PC-3 (cell line): ENCODE results near the gene KRCC1. TPM values are rescaled to one million over a fixed set of nuclear protein-coding genes. Genes with fewer than 3 reads are reported as not detected.

ENCODE experiments used
- ATAC-seq: fragments of 200-7000 bp; cut with Tn5 transposase; 2 replicates; pipeline ENCODE4 v1.9.1; 2020; ENCODE audit warnings: mild to moderate bottlenecking, moderate library complexity
- BruUV-seq: library from RNA; stranded (reverse); fragments of 400-500 nt; replicated peaks from 2 replicates; lab custom pipeline; 2021; lab: Mats Ljungman, UMichigan
- CTCF ChIA-PET: fragments of 300-600 bp; sonication (Branson Sonifier 250); formaldehyde crosslinking; loops from one replicate; lab custom pipeline; 2022; ENCODE audit warnings: antibody characterized with exemption; lab: Charles Lee
- POLR2A ChIA-PET: fragments of 300-600 bp; sonication (Branson Sonifier 250); formaldehyde crosslinking; loops from one replicate; lab custom pipeline; 2022; ENCODE audit warnings: antibody characterized with exemption; ENCODE audit not compliant: unreplicated experiment; lab: Charles Lee
- DNase-seq: peaks from one replicate; pipeline ENCODE4 v3.0.0-alpha.2; 2015
- H2AFZ ChIP-seq: fragments of 300-600 bp; sonication (generic); 2 replicates; pipeline ENCODE4 v1.6.0; 2016; ENCODE audit warnings: antibody characterized with exemption, low read length
- H3F3A ChIP-seq: fragments of 300-600 bp; sonication (generic); one replicate; pipeline ENCODE4 v1.6.0; 2017; ENCODE audit warnings: antibody characterized with exemption, low read length, control low read depth, mild to moderate bottlenecking; ENCODE audit not compliant: unreplicated experiment
- H3K27ac ChIP-seq: fragments of 300-600 bp; sonication (generic); 2 replicates; pipeline ENCODE4 v1.5.1; 2016; ENCODE audit warnings: mild to moderate bottlenecking, low read length
- H3K27me3 ChIP-seq: fragments of 300-600 bp; sonication (generic); 2 replicates; pipeline ENCODE4 v1.6.1; 2016; ENCODE audit warnings: low read length, mixed read lengths
- H3K36me3 ChIP-seq: fragments of 300-600 bp; sonication (generic); 2 replicates; pipeline ENCODE4 v1.6.1; 2016; ENCODE audit warnings: low read depth, mixed run types, low read length, mixed read lengths
- H3K4me1 ChIP-seq: fragments of 300-600 bp; sonication (generic); 2 replicates; pipeline ENCODE4 v1.5.1; 2016; ENCODE audit warnings: low read length; ENCODE audit not compliant: insufficient read depth
- H3K4me2 ChIP-seq: fragments of 300-600 bp; sonication (generic); 2 replicates; pipeline ENCODE4 v1.6.0; 2016; ENCODE audit warnings: low read length
- H3K4me3 ChIP-seq: fragments of 300-600 bp; sonication (generic); 2 replicates; pipeline ENCODE4 v1.5.1; 2016; ENCODE audit warnings: mild to moderate bottlenecking, low read length, mixed read lengths
- H3K79me2 ChIP-seq: fragments of 300-600 bp; sonication (generic); 2 replicates; pipeline ENCODE4 v1.6.1; 2017; ENCODE audit warnings: low read length, mixed read lengths
- H3K9ac ChIP-seq: fragments of 300-600 bp; sonication (generic); 2 replicates; pipeline ENCODE4 v1.6.0; 2016; ENCODE audit warnings: mild to moderate bottlenecking, low read length
- H3K9me2 ChIP-seq: fragments of 300-600 bp; sonication (generic); replicated peaks from 2 replicates; pipeline ENCODE4 v1.6.1; 2016; ENCODE audit warnings: mixed run types, low read length, mixed read lengths
- H3K9me3 ChIP-seq: fragments of 300-600 bp; sonication (generic); 2 replicates; pipeline ENCODE4 v1.6.1; 2016; ENCODE audit warnings: low read length, mixed read lengths
- H4K20me1 ChIP-seq: fragments of 300-600 bp; sonication (generic); 2 replicates; pipeline ENCODE4 v1.6.1; 2016; ENCODE audit warnings: low read length, mixed read lengths
- EZH2 ChIP-seq: fragments of 300-600 bp; sonication (generic); IDR thresholded peaks from one replicate; pipeline ENCODE4 v1.6.1; 2017; ENCODE audit warnings: antibody characterized with exemption, mild to moderate bottlenecking, low read length; ENCODE audit not compliant: unreplicated experiment
- EZH2phosphoT487 ChIP-seq: fragments of 300-600 bp; sonication (generic); IDR thresholded peaks from 2 replicates; pipeline ENCODE4 v1.6.1; 2018; ENCODE audit warnings: mild to moderate bottlenecking, antibody characterized with exemption, low read length, borderline replicate concordance
- intact Hi-C: fragments of 100-400 bp; cut with micrococcal nuclease; formaldehyde crosslinking; loops from 2 replicates; pipeline ENCODE4 v1.9.0; 2023
- total RNA-seq: library from RNA; depleted of rRNA; stranded (reverse); fragments of >200 nt; gene quantifications from 2 replicates; pipeline ENCODE4 v1.2.3, GENCODE V29; 2014
- TF ChIP-seq, protein P1 (sequence below): fragments of 300-600 bp; sonication (generic); conservative IDR thresholded peaks from 2 replicates; pipeline ENCODE4 v1.5.1; 2017; ENCODE audit warnings: antibody characterized with exemption, low read depth, mild to moderate bottlenecking, low read length

The KRCC1 gene
- total RNA-seq, 1 experiment from 2014 or later, result 14.1 TPM

DNA sequence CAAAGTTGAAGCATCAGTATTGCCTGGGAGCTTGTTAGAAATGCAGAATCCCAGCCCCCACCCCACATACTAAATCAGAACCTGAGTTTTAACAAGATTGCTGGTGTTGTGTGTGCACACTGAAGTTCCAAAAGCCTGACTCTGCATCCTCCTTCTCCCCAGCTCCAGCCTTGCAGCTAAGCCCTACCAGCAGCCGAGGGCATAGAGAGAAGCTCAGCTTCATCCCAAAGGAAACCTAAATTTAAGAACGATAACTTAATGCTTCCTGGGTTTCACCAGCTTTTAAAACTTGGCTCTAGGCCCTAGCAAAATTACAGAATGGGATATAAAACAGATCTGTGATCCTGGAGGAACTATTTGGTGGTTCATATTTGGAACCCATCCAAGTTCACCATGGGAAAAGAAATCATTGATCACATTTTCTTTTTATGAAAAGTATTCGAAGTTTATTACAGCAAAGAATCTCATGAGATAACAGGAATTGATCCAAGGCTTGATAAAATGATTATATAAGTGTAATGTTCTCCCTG is 23.1 kb upstream of the KRCC1 start:
- intact Hi-C loops, result no loop called here
- no TSS peak for BruUV-seq

GRCh38 chr2:88077080-88077479 is 21.5 kb upstream of the KRCC1 start:
- Histone ChIP-seq H3K27me3 (no peaks in the 10 kb centered on the region), H3K4me1 (peaks cover 11% of the 10 kb centered on the region; the same call in 1 of the 2 replicates), H3K79me2 (no peaks in the 10 kb centered on the region), H3K27ac (no peak overlapping the region), H2AFZ (no peak overlapping the region), H3K9me3 (no peaks in the 10 kb centered on the region), H3K9ac (no peak overlapping the region), H4K20me1 (no peaks in the 10 kb centered on the region), H3F3A (no peaks in the 10 kb centered on the region), H3K4me2 (no peak overlapping the region), H3K4me3 (no peak overlapping the region), H3K36me3 (no peaks in the 10 kb centered on the region), H3K9me2 (no peaks in the 10 kb centered on the region)
- ChIA-PET POLR2A (interaction anchor here (0.6 kb wide), 1 partner anchor 13 kb away, joined by 5 read pairs; no protein-coding TSS in a partner anchor), CTCF (no interaction called here)
- DNase-seq, result no peak
- BruUV-seq, result no TSS peak
- TF ChIP-seq, protein P1, sequence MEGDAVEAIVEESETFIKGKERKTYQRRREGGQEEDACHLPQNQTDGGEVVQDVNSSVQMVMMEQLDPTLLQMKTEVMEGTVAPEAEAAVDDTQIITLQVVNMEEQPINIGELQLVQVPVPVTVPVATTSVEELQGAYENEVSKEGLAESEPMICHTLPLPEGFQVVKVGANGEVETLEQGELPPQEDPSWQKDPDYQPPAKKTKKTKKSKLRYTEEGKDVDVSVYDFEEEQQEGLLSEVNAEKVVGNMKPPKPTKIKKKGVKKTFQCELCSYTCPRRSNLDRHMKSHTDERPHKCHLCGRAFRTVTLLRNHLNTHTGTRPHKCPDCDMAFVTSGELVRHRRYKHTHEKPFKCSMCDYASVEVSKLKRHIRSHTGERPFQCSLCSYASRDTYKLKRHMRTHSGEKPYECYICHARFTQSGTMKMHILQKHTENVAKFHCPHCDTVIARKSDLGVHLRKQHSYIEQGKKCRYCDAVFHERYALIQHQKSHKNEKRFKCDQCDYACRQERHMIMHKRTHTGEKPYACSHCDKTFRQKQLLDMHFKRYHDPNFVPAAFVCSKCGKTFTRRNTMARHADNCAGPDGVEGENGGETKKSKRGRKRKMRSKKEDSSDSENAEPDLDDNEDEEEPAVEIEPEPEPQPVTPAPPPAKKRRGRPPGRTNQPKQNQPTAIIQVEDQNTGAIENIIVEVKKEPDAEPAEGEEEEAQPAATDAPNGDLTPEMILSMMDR, result no peak
- no peak for TF ChIP-seq EZH2
- TF ChIP-seq EZH2phosphoT487, result no peak
- no peak for ATAC-seq
- intact Hi-C loops, result no loop called here

More for the DNA sequence above, 23.1 kb upstream of the KRCC1 start:
- Histone ChIP-seq H3K4me1 (peaks cover 11% of the 10 kb centered on the region; the same call in 1 of the 2 replicates), H3K27me3 (no peaks in the 10 kb centered on the region), H3K9me2 (no peaks in the 10 kb centered on the region), H3K4me2 (no peak overlapping the region), H4K20me1 (no peaks in the 10 kb centered on the region), H3K36me3 (no peaks in the 10 kb centered on the region), H2AFZ (no peak overlapping the region), H3K9ac (no peak overlapping the region), H3K9me3 (no peaks in the 10 kb centered on the region), H3K4me3 (no peak overlapping the region), H3F3A (no peaks in the 10 kb centered on the region), H3K27ac (no peak overlapping the region), H3K79me2 (no peaks in the 10 kb centered on the region)
- CTCF ChIA-PET, result no interaction called here
- ATAC-seq, result no peak
- TF ChIP-seq EZH2phosphoT487, result no peak
- TF ChIP-seq, protein P1, result no peak
- no peak for TF ChIP-seq EZH2
- POLR2A ChIA-PET, result no interaction called here
- DNase-seq, result no peak

- no peak overlapping the region for H2AFZ ChIP-seq
- H3K79me2 ChIP-seq, result no peaks in the 10 kb centered on the region
- no peak overlapping the region for H3K4me2 ChIP-seq
- H3K4me3 ChIP-seq, result no peak overlapping the region
- H3K4me1 ChIP-seq, result peaks cover 11% of the 10 kb centered on the region; the same call in 1 of the 2 replicates
- intact Hi-C loops, result no loop called here
- H3K9me2 ChIP-seq, result no peaks in the 10 kb centered on the region
- H3F3A ChIP-seq, result no peaks in the 10 kb centered on the region
- CTCF ChIA-PET, result interaction anchor here (0.6 kb wide), 1 partner anchor 15 kb away, joined by 3 read pairs; no protein-coding TSS in a partner anchor
- no peak overlapping the region for H3K9ac ChIP-seq
- no peaks in the 10 kb centered on the region for H3K9me3 ChIP-seq
- no peaks in the 10 kb centered on the region for H3K27me3 ChIP-seq
- H3K27ac ChIP-seq, result no peak overlapping the region
- TF ChIP-seq EZH2phosphoT487 (no peak), EZH2 (no peak)
- TF ChIP-seq, protein P1, result no peak
- POLR2A ChIA-PET, result interaction anchor here (0.6 kb wide), 1 partner anchor 45 kb away, joined by 4 read pairs; no protein-coding TSS in a partner anchor
- no peaks in the 10 kb centered on the region for H4K20me1 ChIP-seq
- no TSS peak for BruUV-seq
- ATAC-seq, result peak; percentile 75
- H3K36me3 ChIP-seq, result no peaks in the 10 kb centered on the region
- DNase-seq, result peak; percentile 77
Observed at GRCh38 chr2:88074854-88075292, 19.3 kb upstream of the KRCC1 start.
